ENCODE measurements around the gene SLC12A3.
"Not testable (repeated sequence)": the region's sequence is repeated elsewhere in the genome, so short reads cannot be mapped to it uniquely, and the experiment has no call there.

The SLC12A3 gene

DNA sequence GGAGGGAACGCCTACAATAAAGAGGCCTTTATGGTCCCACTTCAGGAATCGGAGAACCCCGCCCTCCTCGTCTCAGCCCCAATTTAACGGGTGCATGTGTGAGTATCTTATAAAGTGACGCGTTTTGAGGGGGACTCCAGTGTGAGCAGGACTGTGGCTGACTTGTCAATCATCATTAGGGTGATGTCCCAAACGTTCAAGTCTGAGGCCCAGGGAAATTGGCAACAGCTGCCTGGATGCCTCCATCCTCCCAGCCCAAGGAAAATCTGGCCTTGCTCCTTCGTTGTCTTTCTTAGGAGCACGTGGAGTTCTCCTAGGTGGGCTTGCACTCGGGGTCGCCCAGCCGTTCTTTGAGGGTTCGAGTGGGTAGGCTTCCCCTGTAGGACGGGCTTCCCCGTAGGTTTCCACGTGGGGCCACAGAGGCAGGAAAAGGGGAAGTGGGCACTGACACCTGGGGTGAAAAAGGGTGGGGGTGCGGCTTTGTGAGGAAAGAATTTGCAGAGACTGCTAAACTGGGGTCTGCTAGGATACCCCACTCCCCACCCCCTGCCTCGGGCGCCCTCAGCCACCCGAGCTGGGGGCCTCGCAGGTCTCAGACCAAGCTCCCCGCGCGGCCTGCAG is 66.4 kb downstream of the SLC12A3 start:
- no peak for TF ChIP-seq CTCF (IDR thresholded peaks at IDR 0.05; ENCODE audit: control insufficient read depth, insufficient read depth, low read depth, low read length, missing control alignments)
- no peak for DNase-seq (ENCODE audit: low read depth)
- H3K4me3 ChIP-seq (ENCODE audit: control insufficient read depth, low read depth, low read length): peak overlapping the region; percentile 39

- peak; percentile 89 for DNase-seq (ENCODE audit: low read depth)
- TF ChIP-seq CTCF (IDR thresholded peaks at IDR 0.05; ENCODE audit: control insufficient read depth, insufficient read depth, low read depth, low read length, missing control alignments): no peak
- H3K4me3 ChIP-seq (ENCODE audit: control insufficient read depth, low read depth, low read length): peak within 1 kb of the TSS; percentile 91
These were observed 67.1 kb downstream of the SLC12A3 start, which contains the start of gene HERPUD1 for GRCh38 chr16:56931892-56932720. Gene HERPUD1, plus strand, starts transcription at chr16:56932142. Its CDS starts 103 bp downstream, at chr16:56932245.

- H3K4me3 ChIP-seq (ENCODE audit: control insufficient read depth, low read depth, low read length): peak overlapping the region; percentile 91
- no peak for TF ChIP-seq CTCF (IDR thresholded peaks at IDR 0.05; ENCODE audit: control insufficient read depth, insufficient read depth, low read depth, low read length, missing control alignments)
- peak; percentile 44 for DNase-seq (ENCODE audit: low read depth)
These were observed 68.0 kb downstream of the SLC12A3 start for GRCh38 chr16:56932721-56933619.

GRCh38 chr16:56933828-56934598 is 69.0 kb downstream of the SLC12A3 start:
- TF ChIP-seq CTCF (IDR thresholded peaks at IDR 0.05; ENCODE audit: control insufficient read depth, insufficient read depth, low read depth, low read length, missing control alignments): no peak
- no peak for DNase-seq (ENCODE audit: low read depth)
- peak overlapping the region; percentile 91 for H3K4me3 ChIP-seq (ENCODE audit: control insufficient read depth, low read depth, low read length)

DNA sequence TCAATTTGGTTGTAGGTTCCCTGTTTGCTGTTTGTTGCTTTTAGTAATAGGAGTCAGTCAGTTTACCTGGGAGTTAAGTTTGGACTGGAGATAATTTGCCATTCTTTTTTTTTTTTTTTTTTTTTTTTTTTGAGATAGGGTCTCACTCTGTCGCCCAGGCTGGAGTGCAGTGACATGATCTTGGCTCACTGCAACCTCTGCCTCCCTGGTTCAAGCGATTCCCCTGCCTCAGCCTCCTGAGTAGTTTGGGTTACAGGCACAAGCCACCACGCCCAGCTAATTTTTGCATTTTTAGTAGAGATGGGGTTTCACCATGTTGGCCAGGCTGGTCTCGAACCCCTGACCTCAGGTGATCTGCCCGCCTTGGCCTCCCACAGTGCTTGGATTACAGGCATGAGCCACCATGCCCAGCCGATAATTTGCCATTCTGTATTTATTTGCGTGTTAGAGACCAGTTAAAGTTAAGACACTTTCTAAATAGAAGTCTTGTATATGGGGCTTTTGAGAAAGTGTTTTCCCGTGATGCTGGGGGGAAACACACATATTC is 69.7 kb downstream of the SLC12A3 start:
- not testable (repeated sequence) for DNase-seq (ENCODE audit: low read depth)
- peak overlapping the region; percentile 91 for H3K4me3 ChIP-seq (ENCODE audit: control insufficient read depth, low read depth, low read length)

DNA sequence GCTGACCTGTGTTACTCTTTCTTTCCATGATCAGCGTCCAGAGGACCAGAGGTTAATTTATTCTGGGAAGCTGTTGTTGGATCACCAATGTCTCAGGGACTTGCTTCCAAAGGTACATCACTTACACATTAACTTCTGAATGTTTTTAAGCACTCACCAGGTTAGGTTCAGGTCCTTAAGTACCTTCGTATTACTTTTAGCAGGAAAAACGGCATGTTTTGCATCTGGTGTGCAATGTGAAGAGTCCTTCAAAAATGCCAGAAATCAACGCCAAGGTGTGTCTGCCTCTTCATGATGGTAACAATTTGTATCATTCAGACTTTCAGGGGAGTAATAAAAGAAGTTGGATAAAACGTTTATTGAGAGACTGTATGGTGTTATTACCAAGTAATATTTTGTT is 70.2 kb downstream of the SLC12A3 start:
- peak overlapping the region; percentile 91 for H3K4me3 ChIP-seq (ENCODE audit: control insufficient read depth, low read depth, low read length)
- no peak for DNase-seq (ENCODE audit: low read depth)
- TF ChIP-seq CTCF (IDR thresholded peaks at IDR 0.05; ENCODE audit: control insufficient read depth, insufficient read depth, low read depth, low read length, missing control alignments): no peak
